ENCODE data around the gene THADA.

THADA gene

DNA sequence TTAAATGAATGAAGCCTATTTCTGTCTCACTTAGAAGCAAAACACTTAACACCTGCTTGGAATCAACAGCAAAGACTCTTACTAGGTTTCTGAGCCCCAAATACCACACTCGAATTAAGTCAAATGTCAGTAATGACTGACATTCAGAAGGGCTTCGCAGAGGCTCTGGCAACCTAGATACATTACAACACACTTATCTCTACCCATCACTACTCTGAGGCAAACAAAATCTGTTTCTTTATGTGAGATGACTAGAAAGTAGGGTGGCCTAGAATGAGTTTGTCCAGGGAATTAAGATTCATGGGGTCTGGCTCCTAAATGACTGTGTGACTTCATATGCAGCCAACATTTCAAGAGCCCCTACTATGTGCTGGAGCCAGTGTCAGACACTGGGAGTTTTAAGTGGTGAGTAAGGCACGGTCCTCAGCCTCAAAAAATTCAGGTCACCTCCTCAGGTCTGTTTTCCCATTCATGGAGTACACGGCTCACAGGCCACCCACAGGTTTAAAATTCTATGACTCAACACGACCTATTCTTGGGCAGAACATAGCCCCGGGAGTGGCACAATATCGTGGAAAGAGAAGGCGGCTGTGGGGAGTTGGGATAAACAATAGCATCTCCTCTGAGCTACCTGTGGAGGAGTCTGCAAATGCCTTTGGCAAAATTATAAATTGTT is 219.2 kb downstream of the THADA start:
- ATAC-seq (replicated peaks) (no peak), DNase-seq (no peak)
- peaks cover 2 to 9% of the 10 kb centered on the region in 2 donors for H3K4me1 Mint-ChIP-seq
- no peak overlapping the region for H3K27ac Mint-ChIP-seq
- H3K4me3 Mint-ChIP-seq, result no peak overlapping the region
- H3K27me3 Mint-ChIP-seq, result no peaks in the 10 kb centered on the region
- peaks cover 24 to 48% of the 10 kb centered on the region in 2 donors for H3K36me3 Mint-ChIP-seq
- peaks cover 4 to 5% of the 10 kb centered on the region in 2 donors for H3K9me3 Mint-ChIP-seq

DNA sequence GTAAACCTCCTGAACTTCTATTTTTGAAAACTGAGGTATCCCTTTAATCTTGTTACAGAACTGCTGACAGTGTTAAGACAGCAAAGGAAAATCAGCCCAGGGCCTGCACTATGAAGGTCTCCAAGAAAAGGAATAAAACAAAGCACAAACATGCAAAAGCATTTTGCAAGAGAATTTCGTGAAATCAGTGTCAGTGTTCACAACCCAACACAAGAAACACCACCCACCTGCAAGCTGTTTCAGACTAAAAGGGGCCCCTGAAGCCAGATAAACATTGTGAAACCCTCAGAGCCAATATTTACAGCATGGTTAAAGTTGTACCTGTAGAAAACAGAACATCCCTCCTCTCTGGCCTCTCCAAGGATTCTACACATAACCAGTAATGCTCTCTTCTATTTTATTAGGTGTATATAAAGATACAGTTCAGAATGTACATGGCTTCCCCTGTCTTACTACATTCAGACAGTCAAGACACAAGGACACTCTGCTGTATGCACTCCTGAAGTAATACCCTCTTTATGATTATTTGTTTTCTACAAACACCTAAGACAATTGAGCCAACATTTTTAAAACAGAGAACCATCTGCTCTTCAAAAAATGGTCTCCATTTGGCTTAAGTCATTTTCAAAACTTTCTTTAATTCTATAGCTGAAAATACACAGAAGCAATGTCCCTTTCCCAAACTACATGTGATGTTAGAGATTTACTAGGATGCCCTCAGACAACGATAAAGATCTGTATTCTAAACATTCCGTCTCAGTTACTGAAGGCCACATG is 219.9 kb downstream of the THADA start:
- Mint-ChIP-seq H3K9me3 (peaks cover 4 to 5% of the 10 kb centered on the region in 2 donors), H3K4me1 (peaks cover 2 to 9% of the 10 kb centered on the region in 2 donors), H3K36me3 (peaks cover 22 to 42% of the 10 kb centered on the region in 2 donors), H3K27me3 (no peaks in the 10 kb centered on the region), H3K4me3 (no peak overlapping the region), H3K27ac (no peak overlapping the region)
- DNase-seq (no peak), ATAC-seq (replicated peaks) (no peak)

DNA sequence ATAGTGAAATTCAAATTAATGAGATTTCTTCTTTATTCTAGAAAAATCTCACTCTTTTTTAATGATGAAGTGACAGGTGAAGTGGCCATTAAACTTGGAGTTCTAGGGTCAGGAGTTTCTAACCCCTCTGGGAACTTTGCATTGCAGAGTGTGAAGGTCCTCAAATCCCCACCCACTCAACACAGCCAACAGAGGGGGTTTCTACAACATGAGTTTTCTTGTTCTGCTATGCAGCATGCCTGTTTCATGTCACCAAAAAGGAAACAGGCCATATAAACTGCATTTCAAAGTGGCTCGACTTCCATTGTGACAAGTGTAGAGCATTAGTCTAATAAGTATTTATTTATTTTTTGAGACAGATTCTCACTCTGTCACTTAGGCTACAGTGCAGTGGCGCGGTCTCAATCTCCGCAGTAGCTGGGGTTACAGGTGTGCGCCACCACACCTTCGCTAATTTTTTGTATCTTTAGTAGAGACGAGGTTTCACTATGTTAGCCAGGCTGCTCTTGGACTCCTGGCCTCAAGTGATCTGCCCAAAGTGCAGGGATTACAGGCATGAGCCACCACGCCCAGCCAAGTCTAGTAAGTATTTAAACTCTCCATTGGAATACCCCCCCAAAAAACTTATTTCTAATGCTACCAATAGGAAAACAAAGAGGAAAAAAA is 223.3 kb downstream of the THADA start:
- H3K27me3 Mint-ChIP-seq, result no peaks in the 10 kb centered on the region
- H3K4me3 Mint-ChIP-seq, result no peak overlapping the region
- DNase-seq (no peak), ATAC-seq (replicated peaks) (no peak)
- H3K4me1 Mint-ChIP-seq, result peaks cover 9 to 10% of the 10 kb centered on the region in 2 donors
- H3K27ac Mint-ChIP-seq, result no peak overlapping the region
- H3K36me3 Mint-ChIP-seq, result peaks cover 18 to 33% of the 10 kb centered on the region in 2 donors
- peaks cover 0 to 4% of the 10 kb centered on the region in 2 donors for H3K9me3 Mint-ChIP-seq

DNA sequence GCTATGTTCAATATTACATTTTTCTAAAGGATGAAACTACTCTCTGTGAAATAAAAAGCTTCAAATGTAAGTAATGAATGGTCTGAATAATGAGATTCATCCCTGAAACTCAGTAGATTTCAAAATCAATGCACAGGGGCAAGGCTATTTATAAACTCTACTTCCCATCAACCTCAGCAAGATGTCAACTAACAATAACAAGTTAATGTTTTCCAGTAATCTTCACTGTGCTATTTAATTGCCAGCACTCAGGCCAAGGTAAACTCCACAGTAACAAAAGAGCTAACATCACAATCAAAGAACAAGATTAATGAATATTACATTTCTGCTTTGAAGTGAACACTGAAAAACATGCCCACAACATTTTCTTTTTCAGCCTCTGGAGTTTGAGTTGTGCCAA is 225.1 kb downstream of the THADA start:
- Mint-ChIP-seq H3K4me1 (peaks cover 10 to 12% of the 10 kb centered on the region in 2 donors), H3K9me3 (peaks cover 5% of the 10 kb centered on the region in 2 donors), H3K27ac (no peak overlapping the region), H3K27me3 (no peaks in the 10 kb centered on the region), H3K4me3 (no peak overlapping the region), H3K36me3 (peaks cover 27 to 34% of the 10 kb centered on the region in 2 donors)
- no peak for ATAC-seq (replicated peaks)
- DNase-seq, result no peak

DNA sequence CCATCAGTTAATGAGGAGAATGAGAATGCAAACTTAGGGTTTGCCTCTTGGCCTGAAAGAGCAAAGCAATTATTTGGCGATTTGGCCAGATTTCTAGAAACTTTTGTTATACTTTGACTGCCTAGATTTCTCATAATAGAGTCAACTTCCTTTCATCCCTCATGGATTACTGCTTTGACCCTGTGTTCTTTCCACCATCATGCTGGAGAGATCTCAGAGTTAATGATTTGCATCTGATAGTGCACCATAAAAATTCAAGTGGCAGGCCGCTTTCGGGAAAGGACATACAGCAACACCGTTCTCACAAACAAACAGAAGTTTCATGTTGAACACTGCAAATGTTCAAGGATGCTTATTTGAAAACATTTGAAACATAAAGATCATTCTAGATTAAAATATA is 225.7 kb downstream of the THADA start:
- peaks cover 29 to 39% of the 10 kb centered on the region in 2 donors for H3K36me3 Mint-ChIP-seq
- peaks cover 10 to 12% of the 10 kb centered on the region in 2 donors for H3K4me1 Mint-ChIP-seq
- no peak overlapping the region for H3K27ac Mint-ChIP-seq
- no peak for ATAC-seq (replicated peaks)
- no peaks in the 10 kb centered on the region for H3K27me3 Mint-ChIP-seq
- peaks cover 5 to 7% of the 10 kb centered on the region in 2 donors for H3K9me3 Mint-ChIP-seq
- no peak overlapping the region for H3K4me3 Mint-ChIP-seq
- DNase-seq, result no peak

DNA sequence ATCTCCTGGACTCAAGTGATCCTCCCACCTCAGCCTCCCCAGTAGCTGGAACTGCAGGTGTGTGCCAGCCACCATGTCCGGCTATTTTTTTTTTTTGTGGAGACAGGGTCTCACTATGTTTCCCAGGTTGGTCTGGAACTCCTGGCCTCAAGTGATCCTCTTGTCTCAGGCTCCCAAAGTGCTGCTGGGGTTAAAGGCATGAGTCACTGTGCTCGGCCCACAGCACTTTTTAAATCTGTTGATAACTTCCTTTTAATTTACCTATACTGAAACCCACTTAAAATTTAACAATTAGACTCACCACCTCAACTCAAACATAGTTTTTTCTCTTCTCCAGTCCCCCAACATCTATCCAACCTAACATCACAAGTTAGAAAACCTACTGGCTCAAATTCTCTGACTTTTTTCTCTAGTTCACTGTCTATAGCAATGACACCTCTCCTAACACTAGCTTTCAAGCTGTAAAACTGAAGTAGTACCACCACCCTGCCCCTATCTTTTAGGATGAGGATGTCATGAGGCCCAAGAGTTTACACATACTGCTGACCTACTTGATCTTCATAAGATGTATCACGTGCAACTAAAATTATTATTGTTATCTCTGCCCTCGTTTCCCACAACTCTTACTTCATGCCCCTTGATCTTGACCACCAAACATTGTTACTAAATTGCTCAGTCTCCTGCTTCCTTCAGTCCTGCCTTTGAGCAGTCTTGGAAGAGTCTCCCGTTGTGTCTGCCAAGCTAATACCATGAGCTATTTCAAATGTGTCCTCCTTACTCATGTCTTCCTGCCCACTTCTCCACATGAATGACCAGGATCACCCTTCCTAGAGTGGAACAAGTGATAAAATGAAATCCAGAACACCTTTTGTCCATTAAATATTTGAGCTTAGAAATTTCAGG is 227.1 kb downstream of the THADA start:
- H3K27ac Mint-ChIP-seq, result no peak overlapping the region

DNA sequence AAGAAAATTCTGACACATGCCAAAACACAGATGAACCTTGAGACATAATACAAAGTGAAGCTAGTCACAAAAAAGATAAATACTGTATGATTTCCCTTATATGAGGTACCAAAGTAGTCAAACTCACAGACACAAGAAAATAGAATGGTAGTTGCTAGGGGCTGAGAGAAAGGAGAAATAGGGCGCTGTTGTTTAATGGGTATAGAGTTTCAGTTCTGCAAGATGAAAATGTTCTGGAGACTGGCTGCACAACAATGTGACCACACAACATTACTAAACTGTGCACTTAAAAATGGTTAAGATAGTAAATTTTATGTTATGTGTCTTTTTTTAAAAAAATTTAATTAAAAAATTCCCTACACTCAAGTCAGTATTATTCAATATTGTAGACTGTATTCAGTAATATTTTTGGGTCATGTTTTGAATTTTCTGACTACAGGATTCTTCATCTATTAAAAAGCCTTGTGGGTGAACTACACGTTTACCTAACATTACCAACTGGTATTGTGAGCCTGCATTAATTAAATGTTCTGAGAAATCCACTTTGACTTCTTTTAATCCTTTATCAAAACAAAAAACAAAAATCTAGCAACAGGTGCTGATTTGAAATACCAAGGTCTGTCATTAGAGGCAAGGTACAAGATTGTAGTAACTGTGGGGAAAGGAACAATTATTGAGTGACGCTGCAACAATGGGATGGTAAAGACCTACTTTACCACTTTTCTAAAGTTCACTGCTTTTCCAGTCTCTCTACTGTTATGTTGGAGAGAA is 228.6 kb downstream of the THADA start:
- Mint-ChIP-seq H3K27me3 (no peaks in the 10 kb centered on the region), H3K4me1 (peaks cover 10 to 12% of the 10 kb centered on the region in 2 donors), H3K27ac (peak overlapping the region; percentile 15), H3K36me3 (peaks cover 35 to 45% of the 10 kb centered on the region in 2 donors), H3K4me3 (no peak overlapping the region), H3K9me3 (peaks cover 5 to 7% of the 10 kb centered on the region in 2 donors)
- DNase-seq (no peak), ATAC-seq (replicated peaks) (peak in 1 of 2 donors; percentile 50)

More for the DNA sequence above, 227.1 kb downstream of the THADA start:
- peaks cover 10 to 12% of the 10 kb centered on the region in 2 donors for H3K4me1 Mint-ChIP-seq
- H3K27me3 Mint-ChIP-seq, result no peaks in the 10 kb centered on the region
- ATAC-seq (replicated peaks) (no peak), DNase-seq (no peak)
- no peak overlapping the region for H3K4me3 Mint-ChIP-seq
- H3K36me3 Mint-ChIP-seq, result peaks cover 34 to 45% of the 10 kb centered on the region in 2 donors
- H3K9me3 Mint-ChIP-seq, result peaks cover 5 to 7% of the 10 kb centered on the region in 2 donors

DNA sequence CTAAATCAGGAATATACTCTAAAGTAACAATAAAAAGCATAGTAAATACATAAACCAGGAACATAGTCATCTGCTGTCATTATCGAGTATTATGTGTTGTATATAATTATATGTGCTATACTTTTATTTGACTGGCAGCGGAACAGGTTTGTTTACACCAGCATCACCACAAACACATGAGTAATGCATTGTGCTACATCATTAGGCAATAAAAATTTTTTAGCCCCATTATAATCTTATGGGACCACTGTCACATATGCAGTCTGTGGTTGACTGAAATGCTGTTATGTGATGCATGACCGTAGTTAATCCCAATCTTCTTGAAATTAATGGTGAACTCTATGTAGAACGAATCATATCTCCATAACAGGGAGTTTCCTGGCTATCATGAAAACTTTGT is 232.7 kb downstream of the THADA start:
- no peak overlapping the region for H3K4me3 Mint-ChIP-seq
- H3K4me1 Mint-ChIP-seq, result peaks cover 1 to 5% of the 10 kb centered on the region in 2 donors
- peaks cover 22 to 24% of the 10 kb centered on the region in 2 donors for H3K36me3 Mint-ChIP-seq
- H3K27me3 Mint-ChIP-seq, result no peaks in the 10 kb centered on the region
- H3K9me3 Mint-ChIP-seq, result peaks cover 3 to 5% of the 10 kb centered on the region in 2 donors
- H3K27ac Mint-ChIP-seq, result no peak overlapping the region
- ATAC-seq (replicated peaks) (no peak), DNase-seq (no peak)

DNA sequence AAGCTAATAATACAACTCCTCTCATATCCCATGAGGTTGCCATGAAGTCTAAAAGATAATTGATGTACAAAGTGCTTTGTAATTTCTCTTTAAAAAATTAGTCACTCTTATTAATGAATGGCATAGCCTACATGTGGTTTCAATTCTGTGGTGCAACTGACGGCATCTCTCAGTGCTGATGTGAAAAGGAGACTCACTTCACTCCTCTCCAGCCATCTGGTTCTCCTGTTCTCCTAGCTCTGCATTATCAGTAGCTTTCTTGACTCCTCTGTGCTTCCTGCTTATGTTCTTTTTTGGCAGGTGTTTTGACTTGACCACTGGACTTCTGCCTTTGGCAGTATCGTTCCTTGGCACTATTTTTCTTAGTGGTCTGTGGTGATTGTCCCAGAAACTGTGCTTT is 234.6 kb downstream of the THADA start:
- Mint-ChIP-seq H3K27me3 (no peaks in the 10 kb centered on the region), H3K4me1 (peaks cover 0 to 2% of the 10 kb centered on the region in 2 donors), H3K36me3 (peaks cover 11 to 13% of the 10 kb centered on the region in 2 donors), H3K4me3 (no peak overlapping the region), H3K9me3 (peaks cover 0 to 1% of the 10 kb centered on the region in 2 donors), H3K27ac (no peak overlapping the region)
- no peak for DNase-seq
- no peak for ATAC-seq (replicated peaks)

DNA sequence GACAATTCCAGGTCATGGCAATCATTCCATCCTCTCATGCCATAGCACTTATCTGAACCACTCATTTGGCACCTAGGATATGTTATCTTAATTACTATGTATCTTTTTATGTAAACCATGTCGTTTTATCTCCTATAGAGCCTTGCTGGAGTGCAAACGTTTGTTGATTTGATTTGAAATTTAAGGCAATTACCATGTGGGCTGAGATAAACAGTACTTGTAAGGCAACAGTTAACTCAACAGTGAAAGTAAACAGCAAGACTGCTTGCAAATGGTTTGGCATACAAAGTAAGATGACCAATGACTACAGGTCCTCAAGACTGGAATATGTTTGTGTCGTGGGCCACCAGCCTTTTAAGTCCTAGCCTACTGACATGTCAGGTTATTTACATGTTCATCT is 235.7 kb downstream of the THADA start:
- peaks cover 8 to 11% of the 10 kb centered on the region in 2 donors for H3K36me3 Mint-ChIP-seq
- DNase-seq (no peak), ATAC-seq (replicated peaks) (no peak)
- H3K4me3 Mint-ChIP-seq, result no peak overlapping the region
- no peak overlapping the region for H3K27ac Mint-ChIP-seq
- H3K4me1 Mint-ChIP-seq, result no peaks in the 10 kb centered on the region
- no peaks in the 10 kb centered on the region for H3K27me3 Mint-ChIP-seq
- no peaks in the 10 kb centered on the region for H3K9me3 Mint-ChIP-seq

DNA sequence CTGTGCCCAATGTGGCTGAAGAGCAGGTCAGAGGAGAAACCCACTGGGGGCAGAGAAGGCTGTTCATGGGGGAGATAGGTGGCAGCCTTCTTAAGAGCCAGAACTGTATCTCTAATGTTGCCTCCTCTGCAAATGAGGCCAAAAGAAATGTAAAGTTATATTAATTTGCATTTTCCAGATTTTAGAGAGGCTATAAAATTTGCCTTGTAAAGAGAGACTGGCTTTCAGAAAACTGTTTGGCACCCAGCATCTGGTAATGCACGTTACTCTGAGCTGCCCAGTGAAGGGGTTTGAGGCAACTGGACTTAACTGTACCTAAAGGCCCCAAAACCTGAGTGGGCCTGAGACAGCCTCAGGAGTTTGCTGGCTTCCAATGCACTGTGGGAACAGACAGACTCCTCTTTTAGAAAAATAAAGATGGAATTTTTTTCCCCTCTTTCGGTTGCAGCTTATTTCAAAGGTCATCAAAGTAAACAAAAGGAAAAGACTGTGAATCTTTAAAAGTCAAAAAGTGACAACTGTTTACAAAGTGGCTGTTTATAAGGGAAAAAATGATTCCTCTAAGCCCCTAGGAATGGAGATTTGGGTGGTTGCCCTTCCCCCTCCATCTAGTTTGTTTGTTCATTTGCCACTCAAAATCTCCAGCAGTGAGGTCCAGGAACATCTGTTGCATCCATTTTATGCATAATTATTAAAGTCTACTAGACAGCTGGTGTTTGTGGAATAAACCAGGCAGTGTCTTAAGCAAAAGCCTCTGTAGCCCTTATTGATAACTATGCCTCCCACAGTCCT is 237.2 kb downstream of the THADA start:
- no peaks in the 10 kb centered on the region for H3K27me3 Mint-ChIP-seq
- ATAC-seq (replicated peaks), result no peak

DNA sequence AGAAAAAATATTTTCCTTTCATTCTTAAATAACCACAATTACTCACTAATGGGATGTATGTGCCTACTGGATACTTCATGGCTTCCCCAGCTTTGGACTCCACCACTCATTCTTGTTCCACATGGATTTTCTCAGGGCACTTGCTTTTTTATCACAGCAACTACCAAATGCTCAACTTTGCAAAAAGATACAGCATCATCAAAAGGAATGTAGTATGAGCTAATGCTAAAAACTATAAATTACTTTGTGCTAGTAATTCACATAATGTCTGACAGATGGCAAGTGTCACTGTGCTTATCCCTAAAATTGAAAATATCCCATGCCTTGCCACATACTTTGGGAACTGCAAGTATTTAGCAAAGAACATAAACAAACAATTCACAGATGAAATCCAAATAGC is 239.1 kb downstream of the THADA start:
- Mint-ChIP-seq H3K9me3 (no peaks in the 10 kb centered on the region), H3K27me3 (no peaks in the 10 kb centered on the region), H3K4me1 (no peaks in the 10 kb centered on the region), H3K4me3 (no peak overlapping the region), H3K36me3 (peaks cover 0 to 9% of the 10 kb centered on the region in 2 donors), H3K27ac (no peak overlapping the region)
- no peak for DNase-seq
- ATAC-seq (replicated peaks), result no peak

More for the DNA sequence above, 237.2 kb downstream of the THADA start:
- DNase-seq, result no peak
- H3K9me3 Mint-ChIP-seq, result no peaks in the 10 kb centered on the region
- peaks cover 3 to 4% of the 10 kb centered on the region in 2 donors for H3K36me3 Mint-ChIP-seq
- H3K4me3 Mint-ChIP-seq, result no peak overlapping the region
- H3K4me1 Mint-ChIP-seq, result no peaks in the 10 kb centered on the region
- no peak overlapping the region for H3K27ac Mint-ChIP-seq
